NCI-H128 (cell line): ENCODE results near the gene MYCT1.

Source experiments
- DNase-seq: peaks from one replicate; lab custom pipeline; 2025; ENCODE audit not compliant: unreplicated experiment; lab: John Stamatoyannopoulos, UW

MYCT1 gene

DNA sequence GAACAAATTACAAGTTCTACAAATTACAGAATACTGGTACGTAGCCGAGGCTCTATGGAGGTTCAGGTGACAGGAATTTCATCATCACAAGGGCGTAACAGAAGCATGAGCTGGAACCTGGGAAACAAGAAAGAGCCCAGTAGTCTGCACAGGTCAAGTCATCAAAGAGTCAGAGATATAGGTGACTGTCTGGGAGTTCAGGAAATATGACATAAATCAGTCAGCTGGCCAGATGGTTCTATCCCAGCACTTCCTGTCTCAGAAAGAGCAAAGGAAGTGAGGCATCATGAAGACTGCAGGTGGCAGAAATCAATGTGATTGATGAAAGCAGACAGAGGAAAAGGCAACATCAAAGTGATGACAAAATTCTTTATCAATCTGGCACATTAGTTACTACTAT is 23.3 kb downstream of the MYCT1 start:
- DNase-seq: no peak

GRCh38 chr6:152721956-152722355 is 24.3 kb downstream of the MYCT1 start:
- DNase-seq: no peak

- no peak for DNase-seq
These were observed 25.7 kb downstream of the MYCT1 start for GRCh38 chr6:152723398-152723797.

- DNase-seq: no peak
These were observed 28.6 kb downstream of the MYCT1 start for GRCh38 chr6:152726313-152726712.

- DNase-seq: no peak
These were observed 29.8 kb downstream of the MYCT1 start for GRCh38 chr6:152727507-152727906.

DNA sequence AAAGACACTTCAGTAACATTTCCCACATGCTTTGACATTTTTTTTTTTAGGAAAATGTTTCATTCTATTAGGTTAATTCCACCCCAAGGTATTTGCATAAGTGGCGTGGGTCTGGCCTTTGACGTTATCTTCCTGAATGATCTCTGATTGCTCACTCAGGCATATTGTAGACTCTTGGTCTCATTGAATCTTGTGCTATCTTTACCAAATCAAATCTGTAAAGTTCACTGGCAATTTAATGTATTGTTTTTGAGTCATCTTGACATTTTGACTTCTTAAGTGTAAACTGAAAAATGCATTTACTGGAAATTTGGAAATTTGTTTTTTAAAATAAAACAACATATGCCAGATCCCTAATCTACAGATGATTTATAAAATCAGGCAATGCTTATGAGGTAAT is 36.9 kb downstream of the MYCT1 start:
- no peak for DNase-seq

- no peak for DNase-seq
These were observed 39.1 kb downstream of the MYCT1 start for GRCh38 chr6:152736687-152737273.

DNA sequence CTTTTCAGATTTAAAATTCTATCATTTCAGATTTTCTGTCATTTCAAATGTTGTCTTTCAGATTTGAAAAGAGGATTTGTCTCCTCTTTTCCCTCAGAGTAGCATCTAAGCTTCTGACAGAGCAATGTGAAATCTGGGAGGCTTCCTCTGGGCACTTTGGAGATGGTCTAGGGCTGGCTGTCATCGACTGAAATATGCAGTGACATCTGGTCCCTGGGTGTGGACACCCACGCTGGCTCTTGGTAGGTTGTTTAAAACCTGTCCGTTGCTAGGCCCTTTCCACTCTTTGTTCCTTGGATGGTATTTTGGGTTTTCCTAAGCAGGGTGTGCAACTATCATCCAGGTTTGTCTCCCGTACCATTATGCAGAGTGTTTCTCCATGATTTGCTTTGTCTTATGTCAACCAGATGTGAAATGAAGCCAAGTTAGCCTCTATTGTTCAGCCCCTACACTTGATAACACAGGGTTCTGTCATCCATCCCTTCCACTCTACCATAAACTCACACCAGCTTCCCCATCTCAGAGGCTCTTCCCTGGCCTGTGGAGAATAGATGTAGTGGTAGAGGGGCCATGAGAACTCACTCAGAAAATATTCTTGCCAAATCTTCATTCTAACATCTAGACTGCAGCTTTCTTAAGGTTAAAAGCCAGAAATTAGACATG is 47.9 kb downstream of the MYCT1 start:
- DNase-seq: no peak

DNA sequence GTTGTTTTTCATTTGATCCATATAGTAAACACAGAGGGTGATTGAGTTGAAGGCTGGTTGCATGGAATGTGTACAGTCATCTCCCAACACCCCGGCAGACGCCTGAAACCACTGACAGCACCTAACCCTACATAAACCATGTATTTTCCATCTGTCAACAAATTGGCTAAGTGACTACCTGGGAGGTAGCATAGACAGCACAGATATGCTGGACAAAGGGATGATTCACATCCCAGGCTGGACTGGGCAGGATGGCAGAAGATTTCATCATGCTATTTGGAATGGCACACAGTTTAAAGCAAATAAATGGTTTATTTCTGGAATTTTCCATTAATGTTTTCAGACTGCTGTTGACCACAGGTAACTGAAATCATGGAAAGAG is 48.5 kb downstream of the MYCT1 start:
- DNase-seq: no peak

- DNase-seq: no peak
These were observed 51.1 kb downstream of the MYCT1 start for GRCh38 chr6:152748843-152749242.

DNA sequence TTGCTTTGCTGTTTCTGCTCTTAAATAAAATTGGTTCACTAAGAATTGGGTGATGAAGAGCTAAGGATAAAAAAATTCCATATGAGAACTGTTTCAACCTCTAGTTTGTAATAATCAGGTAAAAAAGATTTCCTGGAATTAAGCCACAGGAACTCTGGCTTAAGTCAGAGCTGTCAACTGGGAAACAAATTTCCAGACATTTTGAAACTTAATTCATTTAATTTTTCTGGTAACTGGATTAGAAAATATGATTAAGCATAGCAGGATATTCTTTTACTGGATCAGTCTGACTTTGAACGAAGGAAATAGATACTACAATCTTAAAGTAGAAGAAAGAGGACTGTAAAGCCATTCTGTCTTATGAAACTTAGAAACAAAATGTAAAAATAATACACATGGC is 51.6 kb downstream of the MYCT1 start:
- no peak for DNase-seq

DNA sequence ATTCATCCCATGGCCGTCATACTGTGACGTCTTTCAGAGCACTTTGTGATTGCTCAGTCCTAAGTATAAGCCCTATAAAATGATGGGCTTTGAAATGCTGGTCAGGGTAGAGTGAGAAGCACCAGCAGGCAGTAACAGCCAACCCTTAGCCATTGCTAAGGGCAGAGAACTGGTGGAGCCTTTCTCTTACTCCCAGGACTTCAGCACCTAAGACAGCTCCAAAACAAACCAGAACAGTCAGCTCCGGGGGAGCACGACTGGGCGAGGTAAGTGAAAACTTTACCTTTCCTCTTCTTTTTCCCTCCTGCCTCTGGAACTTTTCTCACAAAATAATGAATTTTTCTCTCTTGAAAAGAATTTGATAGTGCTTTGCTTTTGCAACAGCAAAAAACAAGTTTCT is 53.0 kb downstream of the MYCT1 start, which contains the start of gene VIP:
Gene VIP, plus strand, starts transcription at position 104 of the 400 bp plus-strand sequence. CDS start 1,381 bp downstream, outside the sequence.
- DNase-seq: no peak

DNA sequence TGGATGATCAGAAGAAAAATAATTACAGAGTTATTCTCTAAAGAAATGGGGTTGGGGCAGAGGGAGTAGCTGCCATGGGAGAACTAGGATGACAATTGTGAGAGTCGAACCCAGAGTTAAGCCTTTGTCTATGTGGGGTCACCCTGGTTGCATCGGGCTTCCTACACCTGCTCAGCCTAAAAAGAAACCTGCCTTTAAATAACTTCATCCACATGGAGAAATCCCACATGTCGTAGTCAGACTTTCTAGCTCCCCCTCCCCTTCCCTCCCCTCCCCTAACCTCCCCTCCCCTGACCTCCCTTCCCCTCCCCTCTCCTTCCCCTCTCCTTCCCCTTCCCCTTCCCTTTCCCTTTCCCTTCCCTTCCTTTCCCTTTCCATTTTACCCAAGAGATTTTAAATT is 67.6 kb downstream of the MYCT1 start:
- no peak for DNase-seq

GRCh38 chr6:152769159-152769558 is 71.5 kb downstream of the MYCT1 start:
- no peak for DNase-seq

- no peak for DNase-seq
These were observed 72.3 kb downstream of the MYCT1 start for GRCh38 chr6:152769993-152770392.

DNA sequence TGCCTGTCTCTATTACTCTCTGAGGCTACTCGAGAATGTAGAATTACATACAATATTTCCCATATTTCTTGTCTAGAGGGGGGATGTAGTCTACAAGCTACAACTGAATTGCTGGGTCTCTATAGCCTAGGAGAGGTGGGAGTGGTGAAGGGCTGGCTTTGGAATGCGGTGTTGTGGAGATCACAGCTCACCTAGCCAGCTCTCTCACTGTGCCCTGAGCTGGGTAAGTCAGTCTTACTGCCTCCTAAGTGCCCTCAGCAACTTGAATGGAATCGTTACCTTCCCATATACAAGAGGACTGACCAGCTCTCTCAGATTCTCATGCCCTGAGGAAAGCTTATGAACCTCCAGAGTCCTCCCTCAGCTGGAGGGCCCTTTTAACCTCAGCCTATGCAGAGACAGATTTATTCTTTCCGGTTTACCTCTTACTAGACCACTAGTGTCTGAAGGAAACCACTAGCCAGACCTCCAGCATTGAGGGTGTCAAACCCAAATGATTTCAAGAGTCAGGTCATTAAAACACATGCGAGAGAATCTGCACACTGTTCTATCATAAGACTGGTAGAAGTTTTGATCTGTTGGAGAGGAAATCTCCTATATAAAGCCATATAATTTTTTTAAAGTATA is 73.5 kb downstream of the MYCT1 start:
- no peak for DNase-seq
